Measurements from ENCODE around the gene CYP4F11. TPM values are rescaled to one million over a fixed set of nuclear protein-coding genes. Genes with fewer than 3 reads are reported as not detected.

CYP4F11 gene
- total RNA-seq, 1 donor from 2014 or later: 3.5 TPM

DNA sequence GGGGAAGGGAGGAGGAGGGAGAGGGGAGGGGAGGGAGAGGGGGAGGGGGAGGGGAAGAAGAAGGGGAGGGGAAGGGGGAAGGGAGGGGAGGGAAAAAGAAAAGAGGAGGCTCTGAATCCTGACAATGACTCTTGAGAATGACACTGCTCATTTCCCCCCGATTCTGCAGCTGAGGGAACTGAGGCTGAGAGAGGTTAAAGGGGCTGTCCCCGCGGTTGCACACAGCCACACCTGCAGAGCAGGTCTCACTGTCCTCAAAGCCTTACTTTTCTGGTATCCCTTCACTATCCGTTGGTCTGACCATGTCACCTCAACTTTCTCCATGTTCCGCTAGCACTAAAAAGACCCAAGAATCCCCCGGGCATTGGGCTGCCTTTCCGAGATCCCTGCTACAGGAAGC lies 71.9 kb downstream of the CYP4F11 start:
- TF ChIP-seq, protein P1, sequence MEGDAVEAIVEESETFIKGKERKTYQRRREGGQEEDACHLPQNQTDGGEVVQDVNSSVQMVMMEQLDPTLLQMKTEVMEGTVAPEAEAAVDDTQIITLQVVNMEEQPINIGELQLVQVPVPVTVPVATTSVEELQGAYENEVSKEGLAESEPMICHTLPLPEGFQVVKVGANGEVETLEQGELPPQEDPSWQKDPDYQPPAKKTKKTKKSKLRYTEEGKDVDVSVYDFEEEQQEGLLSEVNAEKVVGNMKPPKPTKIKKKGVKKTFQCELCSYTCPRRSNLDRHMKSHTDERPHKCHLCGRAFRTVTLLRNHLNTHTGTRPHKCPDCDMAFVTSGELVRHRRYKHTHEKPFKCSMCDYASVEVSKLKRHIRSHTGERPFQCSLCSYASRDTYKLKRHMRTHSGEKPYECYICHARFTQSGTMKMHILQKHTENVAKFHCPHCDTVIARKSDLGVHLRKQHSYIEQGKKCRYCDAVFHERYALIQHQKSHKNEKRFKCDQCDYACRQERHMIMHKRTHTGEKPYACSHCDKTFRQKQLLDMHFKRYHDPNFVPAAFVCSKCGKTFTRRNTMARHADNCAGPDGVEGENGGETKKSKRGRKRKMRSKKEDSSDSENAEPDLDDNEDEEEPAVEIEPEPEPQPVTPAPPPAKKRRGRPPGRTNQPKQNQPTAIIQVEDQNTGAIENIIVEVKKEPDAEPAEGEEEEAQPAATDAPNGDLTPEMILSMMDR (IDR thresholded peaks at IDR 0.05): no peak
- Histone ChIP-seq H3K4me3 (no peak overlapping the region), H3K27ac (no peak overlapping the region), H3K36me3 (no peaks in the 10 kb centered on the region), H3K4me1 (no peaks in the 10 kb centered on the region), H3K9me3 (no peaks in the 10 kb centered on the region), H3K27me3 (ENCODE audit: low read depth) (peaks cover 5% of the 10 kb centered on the region)
- intact Hi-C loops (cut with DNase I): no loop called here
- no peak for ATAC-seq
- no peak for DNase-seq

Other genes with a start within 250 kb of the CYP4F11 start
- not detected for gene OR10H2, start 206.5 kb downstream of the CYP4F11 start, total RNA-seq
- gene OR10H3, start 196.5 kb downstream of the CYP4F11 start, total RNA-seq: not detected
- gene OR10H5, start 146.9 kb downstream of the CYP4F11 start, total RNA-seq: not detected
- gene OR10H1, start 118.9 kb downstream of the CYP4F11 start, total RNA-seq: not detected
- not detected for gene CYP4F2, start 36.5 kb downstream of the CYP4F11 start, total RNA-seq
- gene OR10H4, start 14.5 kb upstream of the CYP4F11 start, total RNA-seq: not detected
- gene TPM4, start 142.0 kb upstream of the CYP4F11 start, total RNA-seq: 319 TPM
- 110 TPM for gene RAB8A, start 177.4 kb upstream of the CYP4F11 start, total RNA-seq
- 8.2 TPM for gene HSH2D, start 209.2 kb upstream of the CYP4F11 start, total RNA-seq
- gene CIB3, start 239.0 kb upstream of the CYP4F11 start, total RNA-seq: not detected

All from lower lobe of right lung (tissue), 2 donors.